ENCODE results near the gene ADD1.

Gene ADD1

GRCh38 chr4:2806390-2807355 is 37.0 kb upstream of the ADD1 start:
- H3K9me3 ChIP-seq (ENCODE audit: control insufficient read depth, insufficient read depth, low read length): no peaks in the 10 kb centered on the region
- DNase-seq (ENCODE audit: low read depth, low spot score): no peak
- no peak overlapping the region for H3K4me3 ChIP-seq (ENCODE audit: low read length)
- peaks cover 4% of the 10 kb centered on the region for H3K4me1 ChIP-seq (ENCODE audit: control insufficient read depth, insufficient read depth, low read length)
- no peaks in the 10 kb centered on the region for H3K27me3 ChIP-seq (ENCODE audit: control insufficient read depth, insufficient read depth, low read length)
- no peak overlapping the region for H3K27ac ChIP-seq (ENCODE audit: low read length)
- WGBS (ENCODE audit: insufficient coverage, insufficient read length): no CpG with 5 or more reads among the region's 28 CpGs
- 0 out of 2 replicates have a peak, but pooled peaks cover under 1% of the 10 kb centered on the region for H3K36me3 ChIP-seq (ENCODE audit: control insufficient read depth, insufficient read depth, low read length)

GRCh38 chr4:2807571-2807970 is 36.1 kb upstream of the ADD1 start:
- H3K27ac ChIP-seq (ENCODE audit: low read length): no peak overlapping the region
- WGBS (ENCODE audit: insufficient coverage, insufficient read length): no CpG with 5 or more reads among the region's 13 CpGs
- 0 out of 2 replicates have a peak, but pooled peaks cover 2% of the 10 kb centered on the region for H3K36me3 ChIP-seq (ENCODE audit: control insufficient read depth, insufficient read depth, low read length)
- H3K4me1 ChIP-seq (ENCODE audit: control insufficient read depth, insufficient read depth, low read length): peaks cover 8% of the 10 kb centered on the region
- no peaks in the 10 kb centered on the region for H3K27me3 ChIP-seq (ENCODE audit: control insufficient read depth, insufficient read depth, low read length)
- DNase-seq (ENCODE audit: low read depth, low spot score): no peak
- H3K4me3 ChIP-seq (ENCODE audit: low read length): no peak overlapping the region
- H3K9me3 ChIP-seq (ENCODE audit: control insufficient read depth, insufficient read depth, low read length): no peaks in the 10 kb centered on the region

GRCh38 chr4:2808001-2808400 is 35.6 kb upstream of the ADD1 start:
- Histone ChIP-seq H3K27ac (ENCODE audit: low read length) (no peak overlapping the region), H3K27me3 (ENCODE audit: control insufficient read depth, insufficient read depth, low read length) (no peaks in the 10 kb centered on the region), H3K9me3 (ENCODE audit: control insufficient read depth, insufficient read depth, low read length) (no peaks in the 10 kb centered on the region), H3K4me1 (ENCODE audit: control insufficient read depth, insufficient read depth, low read length) (peaks cover 8% of the 10 kb centered on the region), H3K4me3 (ENCODE audit: low read length) (no peak overlapping the region), H3K36me3 (ENCODE audit: control insufficient read depth, insufficient read depth, low read length) (0 out of 2 replicates have a peak, but pooled peaks cover 2% of the 10 kb centered on the region)
- no peak for DNase-seq (ENCODE audit: low read depth, low spot score)
- no CpG with 5 or more reads among the region's 7 CpGs for WGBS (ENCODE audit: insufficient coverage, insufficient read length)

GRCh38 chr4:2809610-2810180 is 33.9 kb upstream of the ADD1 start:
- H3K27me3 ChIP-seq (ENCODE audit: control insufficient read depth, insufficient read depth, low read length): no peaks in the 10 kb centered on the region
- H3K27ac ChIP-seq (ENCODE audit: low read length): no peak overlapping the region
- H3K36me3 ChIP-seq (ENCODE audit: control insufficient read depth, insufficient read depth, low read length): 0 out of 2 replicates have a peak, but pooled peaks cover 2% of the 10 kb centered on the region
- H3K9me3 ChIP-seq (ENCODE audit: control insufficient read depth, insufficient read depth, low read length): no peaks in the 10 kb centered on the region
- no peak for DNase-seq (ENCODE audit: low read depth, low spot score)
- peaks cover 10% of the 10 kb centered on the region for H3K4me1 ChIP-seq (ENCODE audit: control insufficient read depth, insufficient read depth, low read length)
- no CpG with 5 or more reads among the region's 10 CpGs for WGBS (ENCODE audit: insufficient coverage, insufficient read length)
- no peak overlapping the region for H3K4me3 ChIP-seq (ENCODE audit: low read length)

GRCh38 chr4:2810388-2810787 is 33.3 kb upstream of the ADD1 start:
- WGBS (ENCODE audit: insufficient coverage, insufficient read length): no CpG with 5 or more reads among the region's 10 CpGs
- no peak overlapping the region for H3K27ac ChIP-seq (ENCODE audit: low read length)
- H3K9me3 ChIP-seq (ENCODE audit: control insufficient read depth, insufficient read depth, low read length): no peaks in the 10 kb centered on the region
- H3K27me3 ChIP-seq (ENCODE audit: control insufficient read depth, insufficient read depth, low read length): no peaks in the 10 kb centered on the region
- 0 out of 2 replicates have a peak, but pooled peaks cover 2% of the 10 kb centered on the region for H3K36me3 ChIP-seq (ENCODE audit: control insufficient read depth, insufficient read depth, low read length)
- no peak for DNase-seq (ENCODE audit: low read depth, low spot score)
- H3K4me3 ChIP-seq (ENCODE audit: low read length): no peak overlapping the region
- peaks cover 10% of the 10 kb centered on the region for H3K4me1 ChIP-seq (ENCODE audit: control insufficient read depth, insufficient read depth, low read length)

- Histone ChIP-seq H3K36me3 (ENCODE audit: control insufficient read depth, insufficient read depth, low read length) (0 out of 2 replicates have a peak, but pooled peaks cover 2% of the 10 kb centered on the region), H3K4me3 (ENCODE audit: low read length) (no peak overlapping the region), H3K4me1 (ENCODE audit: control insufficient read depth, insufficient read depth, low read length) (peaks cover 10% of the 10 kb centered on the region), H3K27ac (ENCODE audit: low read length) (no peak overlapping the region), H3K9me3 (ENCODE audit: control insufficient read depth, insufficient read depth, low read length) (no peaks in the 10 kb centered on the region), H3K27me3 (ENCODE audit: control insufficient read depth, insufficient read depth, low read length) (no peaks in the 10 kb centered on the region)
- no CpG with 5 or more reads among the region's 21 CpGs for WGBS (ENCODE audit: insufficient coverage, insufficient read length)
- DNase-seq (ENCODE audit: low read depth, low spot score): no peak
Measured at GRCh38 chr4:2811830-2812611, 31.6 kb upstream of the ADD1 start.

GRCh38 chr4:2812612-2813354 is 30.9 kb upstream of the ADD1 start:
- no CpG with 5 or more reads among the region's 20 CpGs for WGBS (ENCODE audit: insufficient coverage, insufficient read length)
- DNase-seq (ENCODE audit: low read depth, low spot score): no peak
- Histone ChIP-seq H3K4me3 (ENCODE audit: low read length) (no peak overlapping the region), H3K27ac (ENCODE audit: low read length) (no peak overlapping the region), H3K27me3 (ENCODE audit: control insufficient read depth, insufficient read depth, low read length) (no peaks in the 10 kb centered on the region), H3K9me3 (ENCODE audit: control insufficient read depth, insufficient read depth, low read length) (no peaks in the 10 kb centered on the region), H3K36me3 (ENCODE audit: control insufficient read depth, insufficient read depth, low read length) (0 out of 2 replicates have a peak, but pooled peaks cover 2% of the 10 kb centered on the region), H3K4me1 (ENCODE audit: control insufficient read depth, insufficient read depth, low read length) (peaks cover 10% of the 10 kb centered on the region)

GRCh38 chr4:2813446-2814405 is 29.9 kb upstream of the ADD1 start:
- no peak for DNase-seq (ENCODE audit: low read depth, low spot score)
- Histone ChIP-seq H3K36me3 (ENCODE audit: control insufficient read depth, insufficient read depth, low read length) (0 out of 2 replicates have a peak, but pooled peaks cover 2% of the 10 kb centered on the region), H3K9me3 (ENCODE audit: control insufficient read depth, insufficient read depth, low read length) (no peaks in the 10 kb centered on the region), H3K4me1 (ENCODE audit: control insufficient read depth, insufficient read depth, low read length) (peaks cover 10% of the 10 kb centered on the region), H3K27ac (ENCODE audit: low read length) (no peak overlapping the region), H3K27me3 (ENCODE audit: control insufficient read depth, insufficient read depth, low read length) (no peaks in the 10 kb centered on the region), H3K4me3 (ENCODE audit: low read length) (no peak overlapping the region)
- WGBS (ENCODE audit: insufficient coverage, insufficient read length): 100% methylated on average over 2 of the region's 17 CpGs

- no peak for DNase-seq (ENCODE audit: low read depth, low spot score)
- Histone ChIP-seq H3K4me1 (ENCODE audit: control insufficient read depth, insufficient read depth, low read length) (peaks cover 10% of the 10 kb centered on the region), H3K27me3 (ENCODE audit: control insufficient read depth, insufficient read depth, low read length) (no peaks in the 10 kb centered on the region), H3K27ac (ENCODE audit: low read length) (no peak overlapping the region), H3K36me3 (ENCODE audit: control insufficient read depth, insufficient read depth, low read length) (0 out of 2 replicates have a peak, but pooled peaks cover 2% of the 10 kb centered on the region), H3K9me3 (ENCODE audit: control insufficient read depth, insufficient read depth, low read length) (no peaks in the 10 kb centered on the region), H3K4me3 (ENCODE audit: low read length) (no peak overlapping the region)
- WGBS (ENCODE audit: insufficient coverage, insufficient read length): no CpG with 5 or more reads among the region's 7 CpGs
Measured at GRCh38 chr4:2814627-2815270, 28.9 kb upstream of the ADD1 start.

All from iPS DF 6.9 (cell line).